Brain microvascular endothelial cell (primary cell): ENCODE results near the gene CCDC54.

Experiments
- DNase-seq: peaks from one replicate; pipeline ENCODE4 v3.0.0-alpha.2; 2020
- H3K27ac ChIP-seq: fragments of 250-450 bp; sonication (Bioruptor Pico); 2 replicates; pipeline ENCODE4 v1.5.1; 2020; ENCODE audit warnings: mild to moderate bottlenecking, moderate library complexity
- H3K27me3 ChIP-seq: fragments of 250-450 bp; sonication (Bioruptor Pico); replicated peaks from 2 replicates; pipeline ENCODE4 v1.5.1; 2020; ENCODE audit warnings: mild to moderate bottlenecking
- H3K36me3 ChIP-seq: fragments of 250-450 bp; sonication (Bioruptor Pico); replicated peaks from 2 replicates; pipeline ENCODE4 v1.5.1; 2020; ENCODE audit warnings: mild to moderate bottlenecking
- H3K4me3 ChIP-seq: 2 replicates; pipeline ENCODE4 v1.5.1; 2011; ENCODE audit warnings: low read depth, mild to moderate bottlenecking, control low read depth, low read length, moderate library complexity
- in situ Hi-C: cut with HindIII; loops from 2 replicates; pipeline ENCODE4 v1.10.0; 2017; ENCODE audit warnings: low sequenced_read_pairs, low pct_ligation_motif_present
- TF ChIP-seq, protein P1 (sequence below): IDR thresholded peaks from 2 replicates; pipeline ENCODE4 v1.5.1; 2011; ENCODE audit warnings: low read depth, mild to moderate bottlenecking, moderate library complexity, low read length, control low read depth, inconsistent platforms; ENCODE audit errors: missing control alignments

Gene CCDC54

DNA sequence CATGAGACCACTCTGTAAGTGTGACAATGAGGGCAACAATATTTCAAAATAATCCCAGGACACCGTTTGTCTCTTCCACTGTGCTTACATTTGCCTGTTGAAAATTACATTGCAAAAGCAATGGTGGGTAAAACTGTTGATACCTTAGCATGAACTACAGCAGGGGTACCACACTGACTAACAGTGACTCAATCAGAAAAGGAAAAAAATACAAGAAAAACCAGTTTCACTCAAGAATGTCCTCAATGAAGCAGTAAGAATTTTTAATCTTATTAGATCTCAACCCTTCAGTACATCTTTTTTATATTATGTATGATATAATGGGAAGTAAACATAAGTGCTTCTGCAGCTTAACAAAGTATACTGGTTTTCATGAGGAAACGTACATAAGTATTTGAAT lies 1.6 kb upstream of the CCDC54 start:
- DNase-seq: no peak
- Histone ChIP-seq H3K4me3 (no peak overlapping the region), H3K36me3 (no peaks in the 10 kb centered on the region), H3K27me3 (no peaks in the 10 kb centered on the region), H3K27ac (no peak overlapping the region)
- TF ChIP-seq, protein P1, sequence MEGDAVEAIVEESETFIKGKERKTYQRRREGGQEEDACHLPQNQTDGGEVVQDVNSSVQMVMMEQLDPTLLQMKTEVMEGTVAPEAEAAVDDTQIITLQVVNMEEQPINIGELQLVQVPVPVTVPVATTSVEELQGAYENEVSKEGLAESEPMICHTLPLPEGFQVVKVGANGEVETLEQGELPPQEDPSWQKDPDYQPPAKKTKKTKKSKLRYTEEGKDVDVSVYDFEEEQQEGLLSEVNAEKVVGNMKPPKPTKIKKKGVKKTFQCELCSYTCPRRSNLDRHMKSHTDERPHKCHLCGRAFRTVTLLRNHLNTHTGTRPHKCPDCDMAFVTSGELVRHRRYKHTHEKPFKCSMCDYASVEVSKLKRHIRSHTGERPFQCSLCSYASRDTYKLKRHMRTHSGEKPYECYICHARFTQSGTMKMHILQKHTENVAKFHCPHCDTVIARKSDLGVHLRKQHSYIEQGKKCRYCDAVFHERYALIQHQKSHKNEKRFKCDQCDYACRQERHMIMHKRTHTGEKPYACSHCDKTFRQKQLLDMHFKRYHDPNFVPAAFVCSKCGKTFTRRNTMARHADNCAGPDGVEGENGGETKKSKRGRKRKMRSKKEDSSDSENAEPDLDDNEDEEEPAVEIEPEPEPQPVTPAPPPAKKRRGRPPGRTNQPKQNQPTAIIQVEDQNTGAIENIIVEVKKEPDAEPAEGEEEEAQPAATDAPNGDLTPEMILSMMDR: no peak
- in situ Hi-C loops: no loop called here

DNA sequence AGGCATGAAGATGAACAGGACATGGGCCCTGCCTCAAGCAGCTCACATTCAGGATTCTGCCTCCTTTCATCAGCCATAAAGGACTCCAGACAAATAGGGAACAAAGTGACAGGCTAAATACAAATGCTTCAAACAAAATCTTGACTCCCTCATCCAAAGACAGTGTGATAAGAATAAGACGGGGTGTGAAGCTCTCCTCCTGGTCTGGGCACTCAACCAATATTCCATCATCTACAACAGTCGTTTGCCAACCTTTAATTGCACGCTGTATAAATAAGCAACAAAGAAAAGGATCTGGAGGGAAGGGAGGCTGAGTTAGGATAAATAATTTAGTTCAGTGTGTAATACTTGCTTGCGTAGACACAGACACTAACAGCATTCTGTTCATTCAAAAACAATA lies 5.4 kb downstream of the CCDC54 start:
- no peaks in the 10 kb centered on the region for H3K36me3 ChIP-seq
- no peaks in the 10 kb centered on the region for H3K27me3 ChIP-seq
- H3K4me3 ChIP-seq: no peak overlapping the region
- no peak overlapping the region for H3K27ac ChIP-seq
- in situ Hi-C loops: no loop called here
- DNase-seq: no peak
- TF ChIP-seq, protein P1: no peak

DNA sequence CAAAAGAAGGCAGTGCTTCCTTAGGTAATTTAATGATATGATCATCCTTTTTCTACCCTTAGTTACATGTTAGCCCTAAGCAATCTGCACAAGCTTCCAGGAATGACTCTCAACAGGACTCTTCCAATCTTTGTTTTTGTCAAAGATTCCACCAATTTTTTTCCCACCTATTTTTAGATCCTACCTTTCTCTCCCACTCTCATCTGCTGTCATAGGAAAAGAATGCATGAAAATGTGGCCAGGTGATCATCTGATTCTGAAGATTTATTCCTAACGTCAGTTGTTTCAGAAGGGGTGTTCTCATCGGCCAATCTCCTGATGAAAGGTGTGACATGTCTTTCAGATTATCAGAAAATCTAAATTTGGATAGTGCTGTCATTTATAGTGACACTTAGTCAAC lies 7.2 kb downstream of the CCDC54 start:
- H3K36me3 ChIP-seq: no peaks in the 10 kb centered on the region
- H3K27me3 ChIP-seq: no peaks in the 10 kb centered on the region
- in situ Hi-C loops: no loop called here
- no peak overlapping the region for H3K27ac ChIP-seq
- TF ChIP-seq, protein P1: no peak
- DNase-seq: no peak
- H3K4me3 ChIP-seq: no peak overlapping the region

DNA sequence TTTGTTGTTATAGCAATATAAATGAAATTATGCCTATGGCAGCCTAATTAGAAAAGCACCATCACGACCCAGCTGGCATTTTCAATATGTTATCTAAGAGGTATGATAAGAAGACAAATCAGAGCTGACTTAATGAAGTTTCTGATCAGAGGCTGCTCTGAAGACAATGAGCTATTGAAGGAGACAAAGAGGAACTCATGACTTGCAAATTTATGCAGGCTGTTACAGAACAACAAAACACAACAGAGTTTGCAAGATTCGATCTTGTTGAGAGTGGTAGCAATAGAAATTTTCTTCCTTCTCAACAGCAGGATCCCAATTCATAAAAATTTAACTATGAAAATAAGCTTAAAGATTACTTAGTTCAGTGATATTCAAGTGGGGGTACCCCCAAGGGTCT lies 7.7 kb downstream of the CCDC54 start:
- Histone ChIP-seq H3K36me3 (no peaks in the 10 kb centered on the region), H3K27me3 (no peaks in the 10 kb centered on the region), H3K27ac (no peak overlapping the region), H3K4me3 (no peak overlapping the region)
- TF ChIP-seq, protein P1: no peak
- in situ Hi-C loops: no loop called here
- no peak for DNase-seq

DNA sequence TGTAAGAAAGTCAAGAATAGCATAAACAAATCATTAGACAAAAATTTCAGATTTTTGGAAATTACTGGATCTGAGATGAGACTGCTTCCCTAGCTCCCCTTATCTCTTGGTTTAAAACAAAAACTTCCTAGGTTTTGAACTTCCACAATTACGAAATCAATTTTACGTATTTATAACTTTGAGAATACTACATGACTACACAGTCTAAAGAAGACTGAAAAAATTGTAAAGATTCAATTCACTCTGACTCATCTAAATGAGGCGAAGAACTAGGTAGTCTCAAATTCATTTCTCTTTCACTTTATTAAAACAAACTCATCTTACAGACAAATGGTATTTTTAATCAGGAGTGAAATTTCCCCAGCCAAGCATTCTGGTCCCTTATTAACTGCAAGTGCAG lies 10.3 kb downstream of the CCDC54 start:
- Histone ChIP-seq H3K4me3 (no peak overlapping the region), H3K27ac (no peak overlapping the region), H3K36me3 (no peaks in the 10 kb centered on the region), H3K27me3 (no peaks in the 10 kb centered on the region)
- in situ Hi-C loops: no loop called here
- no peak for DNase-seq
- TF ChIP-seq, protein P1: no peak

DNA sequence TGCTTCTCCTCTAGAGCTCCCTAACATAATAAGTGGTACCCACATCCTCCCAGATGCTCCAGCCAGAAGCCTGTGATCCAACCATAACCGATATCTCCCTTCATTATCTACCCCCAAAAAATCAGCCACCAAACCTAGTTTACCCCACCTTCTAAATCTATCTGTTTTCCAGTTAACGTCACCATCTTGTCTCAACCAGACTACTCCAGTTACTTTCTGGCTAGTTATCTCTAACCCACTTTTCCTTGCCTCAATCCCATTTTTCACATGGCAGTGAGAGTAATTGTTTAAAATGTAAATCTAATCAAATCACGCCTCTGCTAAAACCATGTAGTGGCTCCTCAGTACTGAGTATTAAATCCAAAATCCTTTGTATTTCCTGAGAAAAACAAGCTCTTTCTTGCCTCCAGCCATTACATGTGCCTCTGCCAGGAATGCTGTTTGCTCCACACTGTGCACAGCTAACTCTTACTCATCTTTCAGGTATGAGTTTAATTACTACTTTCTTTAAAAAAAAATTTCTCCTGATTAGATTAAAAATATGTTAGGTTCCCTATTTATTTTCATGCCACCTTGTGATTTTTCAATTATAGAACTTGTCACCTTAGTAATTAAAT lies 15.4 kb downstream of the CCDC54 start:
- Histone ChIP-seq H3K27me3 (no peaks in the 10 kb centered on the region), H3K27ac (no peak overlapping the region), H3K36me3 (no peaks in the 10 kb centered on the region), H3K4me3 (no peak overlapping the region)
- TF ChIP-seq, protein P1: no peak
- DNase-seq: peak; percentile 20
- in situ Hi-C loops: no loop called here
